Thyroid gland (tissue), 4 donors: ENCODE data around the gene KIR2DL4.
"Not testable (repeated sequence)": the region's sequence is repeated elsewhere in the genome, so short reads cannot be mapped to it uniquely, and the experiment has no call there.

Experiments used
- CTCF ChIP-seq, 6 experiments: fragments of 200-600 bp in 3 of 6; fragments of 450-650 bp in 3 of 6; sonication (generic) in 3 of 6; IDR thresholded peaks; one replicate each; pipeline ENCODE4 v1.5.1; 2016 to 2019; ENCODE audit warnings: antibody characterized with exemption in 6 of 6, mild to moderate bottlenecking in 2 of 6, inconsistent platforms in 1 of 6, moderate library complexity in 1 of 6
- POLR2A ChIP-seq, 2 donors: fragments of 450-650 bp; IDR thresholded peaks; one replicate each; pipeline ENCODE4 v1.6.1; 2017; ENCODE audit warnings: antibody characterized with exemption in 2 of 2, mild to moderate bottlenecking in 2 of 2, moderate library complexity in 1 of 2

GRCh38 chr19:54858476-54858875 lies 55.1 kb downstream of the KIR2DL4 start:
- not testable (repeated sequence) for TF ChIP-seq POLR2A, CTCF (IDR thresholded peaks at IDR 0.05)
